Activated naive CD8-positive, alpha-beta T cell treated with anti-CD3 and anti-CD28 coated beads for 36 hours (primary cell): ENCODE data around the gene ADGRD2. TPM values are rescaled to one million over a fixed set of nuclear protein-coding genes. Genes with fewer than 3 reads are reported as not detected.
A peak's percentile ranks its signal among the peaks of the same experiment; 100 is the strongest.

ENCODE experiments used
- DNase-seq: peaks from one replicate; pipeline ENCODE4 v3.0.0; 2021
- H3K27ac Mint-ChIP-seq: one replicate; pipeline ENCODE4 v1.8.0; 2022; ENCODE audit warnings: mild to moderate bottlenecking, moderate library complexity, mixed read lengths
- H3K27me3 Mint-ChIP-seq: one replicate; pipeline ENCODE4 v1.8.0; 2022; ENCODE audit warnings: mild to moderate bottlenecking, mixed read lengths
- H3K36me3 Mint-ChIP-seq: one replicate; pipeline ENCODE4 v1.8.0; 2021; ENCODE audit warnings: mild to moderate bottlenecking, mixed read lengths
- H3K4me1 Mint-ChIP-seq: one replicate; pipeline ENCODE4 v1.8.0; 2021; ENCODE audit warnings: mixed read lengths
- H3K4me3 Mint-ChIP-seq: one replicate; pipeline ENCODE4 v1.8.0; 2022; ENCODE audit warnings: mild to moderate bottlenecking, moderate library complexity, mixed read lengths
- H3K9me3 Mint-ChIP-seq: one replicate; pipeline ENCODE4 v1.8.0; 2022; ENCODE audit warnings: mixed read lengths
- total RNA-seq, 2 experiments: library from RNA; stranded (reverse); gene quantifications; one replicate each; pipeline ENCODE4 v1.2.3, GENCODE V29; 2021

Gene ADGRD2, protein sequence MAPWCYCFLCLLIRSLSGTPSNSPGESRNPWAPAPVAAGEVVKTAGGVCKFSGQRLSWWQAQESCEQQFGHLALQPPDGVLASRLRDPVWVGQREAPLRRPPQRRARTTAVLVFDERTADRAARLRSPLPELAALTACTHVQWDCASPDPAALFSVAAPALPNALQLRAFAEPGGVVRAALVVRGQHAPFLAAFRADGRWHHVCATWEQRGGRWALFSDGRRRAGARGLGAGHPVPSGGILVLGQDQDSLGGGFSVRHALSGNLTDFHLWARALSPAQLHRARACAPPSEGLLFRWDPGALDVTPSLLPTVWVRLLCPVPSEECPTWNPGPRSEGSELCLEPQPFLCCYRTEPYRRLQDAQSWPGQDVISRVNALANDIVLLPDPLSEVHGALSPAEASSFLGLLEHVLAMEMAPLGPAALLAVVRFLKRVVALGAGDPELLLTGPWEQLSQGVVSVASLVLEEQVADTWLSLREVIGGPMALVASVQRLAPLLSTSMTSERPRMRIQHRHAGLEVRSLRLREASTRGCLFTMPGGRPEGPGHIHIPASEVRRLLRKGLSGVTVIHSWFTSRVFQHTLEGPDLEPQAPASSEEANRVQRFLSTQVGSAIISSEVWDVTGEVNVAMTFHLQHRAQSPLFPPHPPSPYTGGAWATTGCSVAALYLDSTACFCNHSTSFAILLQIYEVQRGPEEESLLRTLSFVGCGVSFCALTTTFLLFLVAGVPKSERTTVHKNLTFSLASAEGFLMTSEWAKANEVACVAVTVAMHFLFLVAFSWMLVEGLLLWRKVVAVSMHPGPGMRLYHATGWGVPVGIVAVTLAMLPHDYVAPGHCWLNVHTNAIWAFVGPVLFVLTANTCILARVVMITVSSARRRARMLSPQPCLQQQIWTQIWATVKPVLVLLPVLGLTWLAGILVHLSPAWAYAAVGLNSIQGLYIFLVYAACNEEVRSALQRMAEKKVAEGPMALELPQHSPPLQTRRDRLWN
- not detected for total RNA-seq

- Mint-ChIP-seq H3K36me3 (no peaks in the 10 kb centered on the region), H3K4me3 (no peak within 1 kb of the TSS), H3K4me1 (peaks cover 6% of the 10 kb centered on the region), H3K27ac (no peak within 1 kb of the TSS), H3K27me3 (peaks cover 52% of the 10 kb centered on the region), H3K9me3 (no peaks in the 10 kb centered on the region)
- DNase-seq: peak; percentile 18
These were observed at the start of gene ADGRD2 for GRCh38 chr9:124450241-124450924. TSS of gene ADGRD2 (plus strand) at chr9:124450451. CDS start at chr9:124451667, 1,216 bp downstream.

- no peak overlapping the region for H3K27ac Mint-ChIP-seq
- no peak for DNase-seq
- H3K36me3 Mint-ChIP-seq: peaks cover 17% of the 10 kb centered on the region
- no peak overlapping the region for H3K4me3 Mint-ChIP-seq
- H3K9me3 Mint-ChIP-seq: no peaks in the 10 kb centered on the region
- peaks cover 26% of the 10 kb centered on the region for H3K4me1 Mint-ChIP-seq
- no peaks in the 10 kb centered on the region for H3K27me3 Mint-ChIP-seq
These were observed 47.0 kb upstream of the ADGRD2 start for GRCh38 chr9:124403246-124403645.

GRCh38 chr9:124409410-124409809 is 40.8 kb upstream of the ADGRD2 start:
- peaks cover 49% of the 10 kb centered on the region for H3K36me3 Mint-ChIP-seq
- H3K4me3 Mint-ChIP-seq: no peak overlapping the region
- no peak overlapping the region for H3K27ac Mint-ChIP-seq
- H3K9me3 Mint-ChIP-seq: no peaks in the 10 kb centered on the region
- DNase-seq: no peak
- H3K4me1 Mint-ChIP-seq: peaks cover 42% of the 10 kb centered on the region
- H3K27me3 Mint-ChIP-seq: no peaks in the 10 kb centered on the region

DNA sequence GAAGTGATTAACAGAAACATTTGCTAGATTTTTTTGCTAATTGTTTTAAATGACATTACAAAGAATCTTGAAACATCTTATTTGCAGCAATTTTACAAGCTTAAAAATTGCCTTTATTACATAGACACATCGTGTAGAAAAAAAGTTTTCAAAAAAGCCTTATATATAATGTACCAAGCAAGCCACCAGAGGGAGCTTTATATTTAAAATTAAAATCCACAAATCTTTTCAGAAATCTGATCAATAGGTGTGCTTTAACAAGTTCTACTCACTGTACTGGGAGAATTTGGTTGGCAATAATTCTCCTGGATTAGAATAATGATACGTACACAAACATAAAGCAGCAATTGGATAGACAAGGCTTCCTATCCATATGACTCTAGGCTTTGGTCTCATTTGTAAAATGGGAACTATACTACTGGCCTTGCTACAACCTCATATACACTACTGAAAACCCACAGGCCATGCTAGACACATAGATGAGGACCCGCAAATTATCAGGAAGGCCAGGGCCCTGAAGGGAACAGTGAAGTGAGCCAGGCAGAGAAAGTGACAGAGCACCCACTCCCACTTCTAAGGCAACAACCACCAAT is 39.8 kb upstream of the ADGRD2 start:
- no peak for DNase-seq
- peaks cover 43% of the 10 kb centered on the region for H3K4me1 Mint-ChIP-seq
- H3K4me3 Mint-ChIP-seq: no peak overlapping the region
- H3K27ac Mint-ChIP-seq: no peak overlapping the region
- no peaks in the 10 kb centered on the region for H3K9me3 Mint-ChIP-seq
- H3K27me3 Mint-ChIP-seq: no peaks in the 10 kb centered on the region
- H3K36me3 Mint-ChIP-seq: peaks cover 53% of the 10 kb centered on the region

DNA sequence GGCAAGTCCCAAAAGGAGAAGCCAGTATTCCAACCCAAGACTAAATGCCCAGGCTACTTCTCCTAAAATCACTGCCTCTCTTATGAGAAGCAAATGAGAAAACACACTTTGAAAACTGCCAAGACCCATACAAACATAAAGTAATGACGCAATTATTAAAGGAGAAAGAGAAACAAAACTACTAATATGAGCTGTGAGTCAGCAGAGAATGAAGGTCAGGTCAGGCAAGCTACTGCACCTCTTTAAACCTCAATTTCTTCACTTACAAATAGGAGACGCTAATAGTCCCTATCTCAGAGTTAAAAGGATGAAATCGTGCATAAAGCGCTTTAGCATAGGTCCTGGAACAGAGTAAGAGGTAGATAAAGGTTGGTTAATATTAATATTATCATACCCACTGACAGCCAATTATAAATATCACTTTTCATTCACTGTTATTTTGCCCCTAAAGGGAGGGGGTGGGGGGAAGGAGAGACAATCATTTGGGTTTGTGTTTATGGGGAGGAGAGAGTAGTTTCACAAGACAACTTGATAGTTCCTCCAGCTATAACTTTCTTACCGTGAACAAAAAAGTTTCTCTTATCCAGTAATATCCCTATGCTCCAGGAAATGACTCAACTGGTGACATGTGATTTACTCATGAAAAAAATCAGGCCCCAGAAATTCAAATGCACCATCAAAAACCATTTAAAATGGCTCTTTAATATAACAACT is 38.6 kb upstream of the ADGRD2 start:
- Mint-ChIP-seq H3K4me3 (no peak overlapping the region), H3K36me3 (peaks cover 45% of the 10 kb centered on the region)

GRCh38 chr9:124412228-124412575 is 38.0 kb upstream of the ADGRD2 start:
- Mint-ChIP-seq H3K27ac (no peak overlapping the region), H3K36me3 (peaks cover 44% of the 10 kb centered on the region)

More for the DNA sequence above, 38.6 kb upstream of the ADGRD2 start:
- no peak for DNase-seq
- Mint-ChIP-seq H3K27ac (peak overlapping the region; percentile 2), H3K27me3 (no peaks in the 10 kb centered on the region), H3K4me1 (peaks cover 39% of the 10 kb centered on the region), H3K9me3 (no peaks in the 10 kb centered on the region)

GRCh38 chr9:124414612-124415011 is 35.6 kb upstream of the ADGRD2 start:
- Mint-ChIP-seq H3K27me3 (no peaks in the 10 kb centered on the region), H3K36me3 (peaks cover 42% of the 10 kb centered on the region), H3K9me3 (no peaks in the 10 kb centered on the region), H3K4me1 (peaks cover 34% of the 10 kb centered on the region), H3K4me3 (peak overlapping the region; percentile 98), H3K27ac (peak overlapping the region; percentile 98)
- no peak for DNase-seq

More at GRCh38 chr9:124412228-124412575, 38.0 kb upstream of the ADGRD2 start:
- DNase-seq: no peak
- H3K9me3 Mint-ChIP-seq: no peaks in the 10 kb centered on the region
- no peak overlapping the region for H3K4me3 Mint-ChIP-seq
- no peaks in the 10 kb centered on the region for H3K27me3 Mint-ChIP-seq
- H3K4me1 Mint-ChIP-seq: peaks cover 38% of the 10 kb centered on the region

DNA sequence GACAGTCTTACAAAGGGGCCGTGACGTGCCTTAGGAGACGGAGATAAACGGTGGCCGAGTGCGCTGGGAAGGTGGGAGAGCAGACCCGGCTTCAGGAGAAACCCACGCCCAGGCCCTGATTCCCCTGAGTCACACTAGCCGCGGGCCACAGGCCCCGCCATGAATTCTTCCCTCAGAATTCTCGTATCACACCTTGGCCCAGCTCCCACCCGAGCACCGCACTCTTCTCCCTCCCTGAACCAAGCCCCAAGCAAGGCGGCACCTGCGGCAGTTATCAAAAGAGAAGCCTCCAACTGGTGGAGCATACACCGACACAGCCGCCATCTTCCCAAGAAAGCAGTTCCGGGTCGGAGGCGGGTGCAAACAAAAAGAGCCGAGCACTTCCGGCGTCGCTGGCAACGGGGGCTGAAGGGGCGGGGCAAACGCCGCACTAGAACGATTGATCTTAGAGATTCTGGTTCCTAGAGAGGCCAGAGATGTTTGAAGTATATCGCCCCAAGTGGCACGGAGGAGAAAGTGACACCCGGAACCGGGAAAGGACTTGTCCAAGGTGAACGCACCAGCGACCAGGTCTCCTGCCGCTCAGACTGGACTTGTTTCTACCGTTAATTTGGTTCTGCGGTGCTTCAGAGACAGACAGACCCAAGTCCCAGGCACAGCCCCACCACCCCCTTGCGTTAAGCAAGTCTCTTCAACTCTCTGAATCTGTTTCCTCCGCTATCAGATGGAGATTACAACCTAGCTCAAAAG is 35.0 kb upstream of the ADGRD2 start, which contains the start of gene PSMB7:
TSS of gene PSMB7 (minus strand) at position 341 of the 750 bp plus-strand sequence. CDS start at position 324, 17 bp downstream.
- Mint-ChIP-seq H3K4me3 (peak within 1 kb of the TSS; percentile 98), H3K36me3 (peaks cover 42% of the 10 kb centered on the region), H3K4me1 (peaks cover 34% of the 10 kb centered on the region), H3K27me3 (no peaks in the 10 kb centered on the region), H3K9me3 (no peaks in the 10 kb centered on the region), H3K27ac (peak within 1 kb of the TSS; percentile 98)
- peak; percentile 94 for DNase-seq

- peak overlapping the region; percentile 98 for H3K4me3 Mint-ChIP-seq
- peak overlapping the region; percentile 98 for H3K27ac Mint-ChIP-seq
- H3K27me3 Mint-ChIP-seq: no peaks in the 10 kb centered on the region
- H3K9me3 Mint-ChIP-seq: no peaks in the 10 kb centered on the region
- DNase-seq: no peak
- peaks cover 31% of the 10 kb centered on the region for H3K4me1 Mint-ChIP-seq
- peaks cover 39% of the 10 kb centered on the region for H3K36me3 Mint-ChIP-seq
These were observed 34.3 kb upstream of the ADGRD2 start for GRCh38 chr9:124415852-124416484.

DNA sequence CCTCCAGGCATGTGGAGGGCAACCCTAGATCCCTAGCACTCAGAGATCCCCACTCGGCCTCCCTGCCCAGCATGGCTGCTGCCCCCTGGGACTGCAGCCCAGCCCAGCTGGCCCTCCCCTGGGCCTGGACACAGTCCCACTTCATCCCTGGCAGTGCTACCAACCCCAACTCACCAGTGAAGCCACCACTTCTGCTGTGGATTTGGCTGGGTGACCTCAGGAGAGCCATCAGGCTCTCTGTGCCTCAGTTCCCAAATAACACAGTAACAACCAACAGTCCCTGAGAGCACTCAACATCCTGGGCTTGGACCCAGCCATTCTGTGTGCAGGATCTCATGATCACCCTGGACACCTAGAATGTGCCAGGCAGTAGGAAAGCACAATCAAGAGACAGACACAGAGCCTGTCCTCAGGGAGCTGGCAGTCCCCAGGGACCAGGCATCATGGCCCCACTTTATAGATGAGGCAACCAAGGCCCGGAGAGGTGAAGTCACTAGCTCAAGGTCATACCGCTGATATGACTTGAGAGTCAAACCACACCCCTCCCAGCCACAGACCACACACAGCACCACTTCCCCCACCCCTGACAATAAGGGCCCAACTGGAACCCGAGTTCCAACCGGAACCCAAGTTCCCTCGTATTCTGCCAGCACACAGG is 30.3 kb upstream of the ADGRD2 start:
- H3K9me3 Mint-ChIP-seq: no peaks in the 10 kb centered on the region
- H3K4me1 Mint-ChIP-seq: peaks cover 5% of the 10 kb centered on the region
- peaks cover 3% of the 10 kb centered on the region for H3K36me3 Mint-ChIP-seq
- H3K27me3 Mint-ChIP-seq: no peaks in the 10 kb centered on the region
- no peak overlapping the region for H3K27ac Mint-ChIP-seq
- DNase-seq: no peak
- no peak overlapping the region for H3K4me3 Mint-ChIP-seq

DNA sequence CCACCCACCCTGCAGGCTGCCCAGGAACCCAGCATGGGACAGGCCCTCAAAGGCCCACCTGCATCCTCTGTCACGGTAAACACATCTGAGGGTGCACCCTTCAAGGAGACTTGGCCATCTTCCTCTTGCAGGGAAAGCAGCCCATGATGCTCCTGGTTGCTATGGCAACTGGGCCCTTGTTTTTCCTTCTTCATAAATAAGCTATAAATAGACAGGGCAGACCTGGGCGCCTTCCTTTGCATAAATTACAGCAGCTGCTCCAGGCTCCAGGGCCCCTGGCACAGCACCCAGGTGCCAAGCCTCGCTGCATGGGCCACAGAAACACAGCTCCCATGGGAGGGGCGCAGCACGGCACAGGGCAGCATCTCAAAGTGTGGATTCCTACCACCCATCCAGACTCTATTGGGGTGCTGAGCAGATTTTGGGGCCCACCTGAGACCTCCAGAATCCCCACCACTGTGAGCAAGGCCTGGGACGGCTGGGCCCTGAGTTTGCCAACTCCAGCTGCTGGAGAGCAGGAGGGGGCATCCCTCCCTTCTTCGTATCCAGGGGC is 29.2 kb upstream of the ADGRD2 start:
- Mint-ChIP-seq H3K27ac (no peak overlapping the region), H3K4me1 (peaks cover 1% of the 10 kb centered on the region), H3K27me3 (no peaks in the 10 kb centered on the region), H3K36me3 (no peaks in the 10 kb centered on the region), H3K9me3 (no peaks in the 10 kb centered on the region), H3K4me3 (no peak overlapping the region)
- DNase-seq: no peak

- DNase-seq: no peak
- Mint-ChIP-seq H3K4me3 (no peak overlapping the region), H3K4me1 (peaks cover 1% of the 10 kb centered on the region), H3K9me3 (no peaks in the 10 kb centered on the region), H3K36me3 (no peaks in the 10 kb centered on the region), H3K27ac (no peak overlapping the region), H3K27me3 (no peaks in the 10 kb centered on the region)
These were observed 27.1 kb upstream of the ADGRD2 start for GRCh38 chr9:124423155-124423554.
